GM19239 (cell line): Measurements from ENCODE around the gene CBLN3.
"Not testable (repeated sequence)": the region's sequence is repeated elsewhere in the genome, so short reads cannot be mapped to it uniquely, and the experiment has no call there.

Source experiments
- DNase-seq: peaks from one replicate; pipeline ENCODE4 v3.0.0; 2011; ENCODE audit warnings: low spot score; ENCODE audit not compliant: insufficient read length
- FAIRE-seq: peaks from 2 replicates; lab custom pipeline; 2011; peaks lifted over from hg19 to GRCh38; lab: Jason Lieb, UNC

Gene CBLN3

DNA sequence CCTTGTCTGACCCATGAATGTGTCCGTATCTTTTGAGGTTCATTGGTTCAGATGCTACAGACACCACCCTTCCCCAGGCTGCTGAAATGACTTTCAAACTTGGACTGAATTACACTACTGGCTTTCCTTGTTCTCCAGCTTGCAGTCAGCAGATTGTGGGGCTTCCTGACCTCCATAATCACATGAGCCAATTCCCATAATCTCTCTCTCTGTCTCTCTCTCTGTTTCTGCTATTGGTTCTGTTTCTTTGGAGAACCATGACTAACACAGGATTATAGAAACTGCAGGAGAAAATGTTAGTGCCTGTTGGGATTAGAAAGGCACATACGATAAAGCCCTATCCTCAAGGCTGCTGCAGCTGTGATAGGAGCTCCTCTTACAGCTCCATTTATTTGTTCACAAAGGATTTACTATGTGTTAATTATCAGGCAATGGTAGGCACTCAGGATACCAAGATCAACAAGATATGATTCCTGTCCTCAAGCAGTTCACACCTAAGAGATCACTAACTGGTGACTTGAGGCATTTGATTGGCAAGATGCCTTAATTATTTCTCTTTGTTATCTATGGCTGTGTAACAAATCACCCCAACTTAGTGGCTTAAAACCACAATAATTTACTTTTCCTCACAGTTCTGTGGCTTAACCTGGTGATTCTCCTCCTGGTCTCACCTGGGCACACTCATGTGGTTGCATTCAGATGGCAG is 40.8 kb downstream of the CBLN3 start:
- FAIRE-seq (no peak), DNase-seq (no peak)

- DNase-seq, FAIRE-seq: not testable (repeated sequence)
Measured at GRCh38 chr14:24387579-24387978, 41.9 kb downstream of the CBLN3 start.

DNA sequence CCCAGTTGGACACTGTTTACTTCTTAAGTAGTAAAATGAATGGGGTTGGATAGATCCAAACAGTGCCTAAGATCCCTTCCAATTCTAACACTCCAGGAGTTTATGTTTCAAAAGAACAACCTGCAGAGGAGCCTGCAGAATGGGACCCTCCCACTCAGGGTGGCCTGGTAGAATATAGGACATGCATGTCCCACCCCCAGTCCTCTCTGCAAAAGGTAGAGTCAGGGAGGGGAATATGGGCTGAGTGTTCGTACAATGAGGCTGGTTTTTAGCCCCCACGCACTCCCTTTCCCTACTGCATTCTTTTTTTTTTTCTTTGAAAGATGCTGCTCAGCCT is 42.5 kb downstream of the CBLN3 start:
- FAIRE-seq (no peak), DNase-seq (no peak)

DNA sequence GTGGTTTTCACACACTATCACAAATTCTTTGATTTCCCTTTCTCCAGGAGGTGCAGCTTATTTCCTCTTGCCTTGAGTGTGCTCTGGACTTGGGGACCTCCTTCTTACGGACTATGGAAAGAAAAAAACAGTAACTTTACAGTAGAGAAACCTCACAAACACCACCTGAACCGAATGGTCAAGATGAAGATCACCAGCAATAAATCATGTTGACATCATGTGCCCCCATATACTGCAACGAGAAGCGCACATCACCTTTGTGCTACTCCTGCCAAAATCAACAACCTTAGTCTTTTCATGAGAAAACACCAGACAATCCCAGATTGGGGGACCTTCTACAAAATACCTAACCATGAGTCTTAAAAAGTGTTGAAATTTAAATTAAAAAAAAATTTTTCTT is 43.9 kb downstream of the CBLN3 start:
- FAIRE-seq (no peak), DNase-seq (no peak)

DNA sequence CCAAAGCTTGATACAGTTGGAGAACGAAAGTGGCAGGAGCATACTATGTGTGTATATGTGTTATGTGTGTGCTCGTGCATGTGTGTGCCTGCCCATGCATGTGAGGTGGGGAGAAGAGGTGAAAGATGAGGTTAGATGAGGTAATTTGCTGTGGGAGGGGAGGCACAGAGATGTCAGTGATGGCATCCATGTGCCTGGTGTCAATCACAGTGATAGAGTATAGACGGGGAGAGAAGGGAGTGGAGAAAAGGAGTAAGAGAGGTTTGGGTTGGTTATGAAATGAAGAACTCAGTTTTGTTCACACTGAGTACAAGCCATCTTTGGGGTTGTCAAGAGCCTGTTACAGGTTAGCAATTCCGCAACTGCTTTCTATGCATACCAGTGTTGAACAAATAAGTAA is 45.3 kb downstream of the CBLN3 start:
- FAIRE-seq (no peak), DNase-seq (no peak)

DNA sequence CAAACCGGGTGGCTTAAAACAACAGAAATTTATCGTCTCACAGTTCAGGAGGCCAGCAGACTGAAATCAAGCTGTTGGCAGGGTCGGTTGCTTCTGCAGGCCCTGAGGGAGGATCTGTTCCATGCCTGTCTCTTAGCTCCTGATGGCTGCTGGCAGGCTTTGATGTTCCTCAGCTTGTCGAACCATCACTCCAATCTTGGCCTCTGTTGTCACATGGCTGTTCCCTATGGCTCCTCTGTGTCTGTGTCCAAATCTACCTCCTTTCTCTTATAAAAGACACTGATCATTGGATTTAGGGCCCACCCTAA is 47.5 kb downstream of the CBLN3 start:
- FAIRE-seq (no peak), DNase-seq (no peak)

GRCh38 chr14:24381363-24382063 is 48.0 kb downstream of the CBLN3 start:
- no peak for DNase-seq
- FAIRE-seq, result no peak

- DNase-seq (no peak), FAIRE-seq (no peak)
Measured at GRCh38 chr14:24379907-24380730, 49.3 kb downstream of the CBLN3 start.

DNA sequence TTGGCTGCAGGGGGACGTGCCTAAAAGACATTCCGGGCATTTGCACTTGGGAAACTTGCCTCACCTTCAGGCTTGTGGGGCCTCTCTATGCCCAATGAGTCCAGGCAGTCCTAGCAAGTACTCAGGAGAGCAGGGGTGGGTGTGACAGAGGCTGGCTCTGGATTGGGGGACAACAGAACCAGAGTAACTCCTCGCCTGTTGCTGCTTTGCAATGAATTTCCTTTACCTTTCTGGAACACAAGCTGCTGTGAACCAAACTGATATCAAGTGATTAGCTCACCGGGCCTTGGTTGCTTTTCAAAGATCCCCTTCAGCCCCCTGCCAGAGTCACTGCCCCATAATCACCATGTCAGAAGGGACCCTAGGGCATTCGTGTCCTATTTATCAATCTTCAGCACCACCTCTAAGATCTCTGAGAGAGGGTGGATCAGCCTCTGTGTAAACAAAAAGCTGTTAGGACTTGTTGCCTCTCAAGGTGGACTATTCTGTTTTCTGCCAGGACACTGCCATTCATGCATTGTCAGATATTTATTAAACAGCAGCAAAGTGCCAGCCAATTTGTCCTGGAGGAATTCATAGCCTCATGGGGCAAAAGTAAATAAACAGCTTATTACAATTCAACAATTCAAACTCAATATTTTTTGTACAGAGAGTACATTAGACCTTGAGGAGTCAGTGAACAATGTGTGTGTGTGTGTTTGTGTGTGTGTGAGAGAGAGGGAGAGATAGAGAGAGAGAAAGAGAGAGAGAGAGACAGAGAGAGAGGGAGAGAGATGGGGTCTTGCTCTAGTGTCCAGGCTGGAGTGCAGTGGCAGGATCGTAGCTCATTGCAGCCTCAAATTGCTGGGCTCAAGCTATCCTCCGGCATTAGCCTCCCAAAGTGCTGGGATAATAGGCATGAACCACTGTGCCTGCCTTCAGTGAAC is 50.2 kb downstream of the CBLN3 start:
- DNase-seq, result no peak
- FAIRE-seq, result no peak

DNA sequence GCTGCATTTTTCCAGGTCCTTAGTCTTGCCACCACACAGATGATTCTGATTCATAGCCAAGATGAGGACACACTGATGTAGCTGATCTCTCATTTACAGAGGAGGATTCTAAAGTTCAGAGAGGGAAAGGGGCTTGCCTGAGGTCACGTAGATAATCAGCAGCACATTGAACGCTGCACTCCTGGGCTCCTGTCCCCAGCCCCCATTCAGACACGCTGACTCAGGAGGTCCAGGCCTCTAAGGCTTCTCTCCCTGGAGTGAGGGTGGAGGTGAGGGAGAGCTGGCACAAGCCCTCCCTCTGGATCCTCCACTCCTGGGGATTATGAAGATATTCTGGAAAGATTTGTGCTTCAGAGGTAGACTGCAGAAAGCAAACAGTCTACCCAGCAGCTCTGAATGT is 51.1 kb downstream of the CBLN3 start:
- no peak for DNase-seq

DNA sequence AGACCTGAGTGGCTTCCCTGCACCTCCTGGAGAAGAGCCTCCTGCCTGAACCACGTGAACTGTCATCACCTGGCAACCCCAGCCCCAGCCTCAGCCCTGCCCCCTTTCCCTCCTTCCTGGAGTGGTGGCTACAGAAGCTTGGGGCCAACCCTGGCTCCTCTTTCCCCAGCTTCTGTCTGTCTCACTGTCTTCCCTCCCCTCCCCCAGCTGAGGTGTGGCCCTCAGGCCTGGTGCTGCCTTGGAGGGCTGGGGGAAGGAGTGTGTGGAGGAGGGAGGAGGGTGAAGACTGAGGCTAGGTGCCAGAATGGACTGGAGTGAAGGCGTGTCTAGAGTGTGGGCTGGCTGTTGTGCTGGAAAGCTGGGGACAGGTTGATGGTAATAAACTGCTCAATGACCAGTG is 51.8 kb downstream of the CBLN3 start:
- no peak for FAIRE-seq
- no peak for DNase-seq

More for the DNA sequence above, 51.1 kb downstream of the CBLN3 start:
- FAIRE-seq, result no peak

- DNase-seq (no peak), FAIRE-seq (no peak)
Measured at GRCh38 chr14:24377126-24377525, 52.3 kb downstream of the CBLN3 start.
